Activated CD4-positive, alpha-beta memory T cell treated with anti-CD3 and anti-CD28 coated beads for 36 hours (primary cell): Measurements from ENCODE around the gene PHAF1. TPM values are rescaled to one million over a fixed set of nuclear protein-coding genes. Genes with fewer than 3 reads are reported as not detected.
A peak's percentile ranks its signal among the peaks of the same experiment; 100 is the strongest.

Source experiments
- CTCF ChIA-PET: fragments of 350-600 bp; sonication (Branson Sonifier 250); formaldehyde crosslinking; loops from one replicate; lab custom pipeline; 2021; ENCODE audit warnings: antibody characterized with exemption, inconsistent platforms; lab: Charles Lee
- POLR2A ChIA-PET: fragments of 350-600 bp; sonication (Branson Sonifier 250); formaldehyde crosslinking; loops from one replicate; lab custom pipeline; 2021; ENCODE audit warnings: antibody characterized with exemption; lab: Charles Lee
- DNase-seq: peaks from one replicate; pipeline ENCODE4 v3.0.0-alpha.2; 2020
- H3K27ac Mint-ChIP-seq: one replicate; pipeline ENCODE4 v1.8.0; 2021; ENCODE audit warnings: mixed read lengths
- H3K27me3 Mint-ChIP-seq: one replicate; pipeline ENCODE4 v1.8.0; 2021; ENCODE audit warnings: mixed read lengths
- H3K36me3 Mint-ChIP-seq: one replicate; pipeline ENCODE4 v1.8.0; 2021; ENCODE audit warnings: mixed read lengths
- H3K4me1 Mint-ChIP-seq: one replicate; pipeline ENCODE4 v1.8.0; 2021; ENCODE audit warnings: low read depth, mixed read lengths
- H3K4me3 Mint-ChIP-seq: one replicate; pipeline ENCODE4 v1.8.0; 2021; ENCODE audit warnings: mild to moderate bottlenecking, mixed read lengths
- H3K9me3 Mint-ChIP-seq: one replicate; pipeline ENCODE4 v1.8.0; 2021; ENCODE audit warnings: mixed read lengths
- intact Hi-C: fragments of 100-400 bp; cut with micrococcal nuclease; formaldehyde crosslinking; loops from one replicate; pipeline ENCODE4 v1.15.1; 2023
- total RNA-seq, 2 experiments: library from RNA; stranded (reverse); gene quantifications; one replicate each; pipeline ENCODE4 v1.2.3, GENCODE V29; 2021

The PHAF1 gene
- total RNA-seq, 2 experiments from 2014 or later = 11.4 to 12.3 TPM

- H3K9me3 Mint-ChIP-seq = no peaks in the 10 kb centered on the region
- ChIA-PET POLR2A (no interaction called here), CTCF (interaction anchor here (2.4 kb wide), 1 partner anchor 70 kb away, joined by 8 read pairs; no protein-coding TSS in a partner anchor)
- no peaks in the 10 kb centered on the region for H3K27me3 Mint-ChIP-seq
- H3K36me3 Mint-ChIP-seq = peaks cover 10% of the 10 kb centered on the region
- H3K27ac Mint-ChIP-seq = no peak overlapping the region
- intact Hi-C loops = no loop called here
- no peak for DNase-seq
- H3K4me1 Mint-ChIP-seq = peaks cover 13% of the 10 kb centered on the region
- H3K4me3 Mint-ChIP-seq = no peak overlapping the region
Measured at GRCh38 chr16:67087803-67088202, 21.9 kb upstream of the PHAF1 start.

GRCh38 chr16:67088551-67088950 is 21.2 kb upstream of the PHAF1 start:
- ChIA-PET CTCF (no interaction called here), POLR2A (no interaction called here)
- Mint-ChIP-seq H3K9me3 (no peaks in the 10 kb centered on the region), H3K4me1 (peaks cover 13% of the 10 kb centered on the region), H3K4me3 (no peak overlapping the region), H3K27me3 (no peaks in the 10 kb centered on the region), H3K36me3 (peaks cover 13% of the 10 kb centered on the region), H3K27ac (no peak overlapping the region)
- intact Hi-C loops = no loop called here
- no peak for DNase-seq

GRCh38 chr16:67089101-67089500 is 20.6 kb upstream of the PHAF1 start:
- H3K27ac Mint-ChIP-seq = no peak overlapping the region
- POLR2A ChIA-PET = no interaction called here
- CTCF ChIA-PET = no interaction called here

GRCh38 chr16:67091906-67092566 is 17.7 kb upstream of the PHAF1 start:
- Mint-ChIP-seq H3K36me3 (peaks cover 9% of the 10 kb centered on the region), H3K27me3 (no peaks in the 10 kb centered on the region), H3K4me1 (peaks cover 10% of the 10 kb centered on the region), H3K9me3 (no peaks in the 10 kb centered on the region), H3K27ac (peak overlapping the region; percentile 69), H3K4me3 (no peak overlapping the region)
- CTCF ChIA-PET = interaction anchor here (0.6 to 1.0 kb wide), 3 partner anchors 11 to 93 kb away, joined by 3 to 6 read pairs (median 4); no protein-coding TSS in a partner anchor
- no peak for DNase-seq
- intact Hi-C loops = no loop called here
- POLR2A ChIA-PET = no interaction called here

More at GRCh38 chr16:67089101-67089500, 20.6 kb upstream of the PHAF1 start:
- intact Hi-C loops = no loop called here
- DNase-seq = no peak
- no peak overlapping the region for H3K4me3 Mint-ChIP-seq
- no peaks in the 10 kb centered on the region for H3K9me3 Mint-ChIP-seq
- peaks cover 16% of the 10 kb centered on the region for H3K36me3 Mint-ChIP-seq
- peaks cover 13% of the 10 kb centered on the region for H3K4me1 Mint-ChIP-seq
- H3K27me3 Mint-ChIP-seq = no peaks in the 10 kb centered on the region

GRCh38 chr16:67093098-67093726 is 16.5 kb upstream of the PHAF1 start:
- Mint-ChIP-seq H3K4me3 (no peak overlapping the region), H3K4me1 (peaks cover 10% of the 10 kb centered on the region), H3K27ac (no peak overlapping the region), H3K36me3 (peaks cover 9% of the 10 kb centered on the region), H3K27me3 (no peaks in the 10 kb centered on the region), H3K9me3 (no peaks in the 10 kb centered on the region)
- intact Hi-C loops = no loop called here
- ChIA-PET POLR2A (interaction anchor here (0.6 kb wide), 1 partner anchor 81 kb away, joined by 3 read pairs; no protein-coding TSS in a partner anchor), CTCF (interaction anchor here (1.1 kb wide), 1 partner anchor 62 kb away, joined by 3 read pairs; no protein-coding TSS in a partner anchor)
- no peak for DNase-seq

- H3K4me1 Mint-ChIP-seq = peaks cover 7% of the 10 kb centered on the region
- H3K27ac Mint-ChIP-seq = no peak overlapping the region
- no peaks in the 10 kb centered on the region for H3K9me3 Mint-ChIP-seq
- no peak for DNase-seq
- intact Hi-C loops = no loop called here
- H3K27me3 Mint-ChIP-seq = no peaks in the 10 kb centered on the region
- CTCF ChIA-PET = interaction anchor here (0.6 to 6.5 kb wide), 3 partner anchors 57 to 83 kb away, joined by 3 to 103 read pairs (median 6); no protein-coding TSS in a partner anchor
- H3K4me3 Mint-ChIP-seq = no peak overlapping the region
- POLR2A ChIA-PET = no interaction called here
- peaks cover 6% of the 10 kb centered on the region for H3K36me3 Mint-ChIP-seq
Measured at GRCh38 chr16:67098599-67098998, 11.1 kb upstream of the PHAF1 start.

GRCh38 chr16:67100569-67101310 is 9.0 kb upstream of the PHAF1 start:
- no peak for DNase-seq
- H3K4me3 Mint-ChIP-seq = no peak overlapping the region
- H3K4me1 Mint-ChIP-seq = peaks cover 7% of the 10 kb centered on the region
- no peaks in the 10 kb centered on the region for H3K27me3 Mint-ChIP-seq
- intact Hi-C loops = loop anchor here (1.0 to 2.0 kb wide), 3 partner anchors 46 to 123 kb away; no protein-coding TSS in a partner anchor
- POLR2A ChIA-PET = interaction anchor here (1.0 to 1.2 kb wide), 2 partner anchors 45 to 47 kb away, joined by 4 to 10 read pairs; no protein-coding TSS in a partner anchor
- no peaks in the 10 kb centered on the region for H3K9me3 Mint-ChIP-seq
- CTCF ChIA-PET = interaction anchor here (0.7 to 6.5 kb wide), 16 partner anchors 9 to 156 kb away, joined by 3 to 103 read pairs (median 6); partner anchors contain the start of gene PHAF1
- no peak overlapping the region for H3K27ac Mint-ChIP-seq
- H3K36me3 Mint-ChIP-seq = peaks cover 4% of the 10 kb centered on the region

GRCh38 chr16:67101311-67102082 is 8.2 kb upstream of the PHAF1 start:
- ChIA-PET POLR2A (interaction anchor here (0.6 to 1.2 kb wide), 5 partner anchors 46 to 244 kb away, joined by 3 to 10 read pairs (median 4); no protein-coding TSS in a partner anchor), CTCF (interaction anchor here (0.7 to 6.5 kb wide), 13 partner anchors 8 to 155 kb away, joined by 3 to 103 read pairs (median 6); partner anchors contain the start of gene PHAF1)
- intact Hi-C loops = loop anchor here (1.0 to 2.0 kb wide), 3 partner anchors 47 to 124 kb away; no protein-coding TSS in a partner anchor
- Mint-ChIP-seq H3K36me3 (peaks cover 4% of the 10 kb centered on the region), H3K4me3 (no peak overlapping the region), H3K9me3 (no peaks in the 10 kb centered on the region), H3K27ac (peak overlapping the region; percentile 69), H3K4me1 (peaks cover 7% of the 10 kb centered on the region), H3K27me3 (no peaks in the 10 kb centered on the region)
- DNase-seq = peak; percentile 56

GRCh38 chr16:67104061-67104460 is 5.7 kb upstream of the PHAF1 start:
- Mint-ChIP-seq H3K27ac (no peak overlapping the region), H3K27me3 (no peaks in the 10 kb centered on the region), H3K4me3 (peak overlapping the region; percentile 0), H3K36me3 (peaks cover 4% of the 10 kb centered on the region), H3K9me3 (no peaks in the 10 kb centered on the region), H3K4me1 (peaks cover 7% of the 10 kb centered on the region)
- ChIA-PET CTCF (interaction anchor here (0.6 to 6.5 kb wide), 6 partner anchors 51 to 150 kb away, joined by 3 to 103 read pairs (median 4); partner anchors contain the start of gene CES3), POLR2A (interaction anchor here (0.9 kb wide), 1 partner anchor 86 kb away, joined by 3 read pairs; no protein-coding TSS in a partner anchor)
- intact Hi-C loops = no loop called here
- no peak for DNase-seq

GRCh38 chr16:67104845-67105244 is 4.9 kb upstream of the PHAF1 start:
- H3K36me3 Mint-ChIP-seq = no peaks in the 10 kb centered on the region
- no peaks in the 10 kb centered on the region for H3K9me3 Mint-ChIP-seq
- H3K4me1 Mint-ChIP-seq = peaks cover 12% of the 10 kb centered on the region
- CTCF ChIA-PET = interaction anchor here (0.7 to 6.5 kb wide), 4 partner anchors 24 to 89 kb away, joined by 3 to 103 read pairs (median 8); no protein-coding TSS in a partner anchor
- H3K4me3 Mint-ChIP-seq = no peak overlapping the region
- DNase-seq = no peak
- H3K27me3 Mint-ChIP-seq = no peaks in the 10 kb centered on the region
- no peak overlapping the region for H3K27ac Mint-ChIP-seq
- POLR2A ChIA-PET = no interaction called here
- intact Hi-C loops = loop anchor here (5.0 kb wide), 1 partner anchor 52 kb away; the partner anchor contains the start of genes FBXL8 and TRADD
